ENCODE data around the gene PLA2G5. TPM values are rescaled to one million over a fixed set of nuclear protein-coding genes. Genes with fewer than 3 reads are reported as not detected.

Gene PLA2G5
- total RNA-seq, 2 experiments from 2014 or later = not detected

DNA sequence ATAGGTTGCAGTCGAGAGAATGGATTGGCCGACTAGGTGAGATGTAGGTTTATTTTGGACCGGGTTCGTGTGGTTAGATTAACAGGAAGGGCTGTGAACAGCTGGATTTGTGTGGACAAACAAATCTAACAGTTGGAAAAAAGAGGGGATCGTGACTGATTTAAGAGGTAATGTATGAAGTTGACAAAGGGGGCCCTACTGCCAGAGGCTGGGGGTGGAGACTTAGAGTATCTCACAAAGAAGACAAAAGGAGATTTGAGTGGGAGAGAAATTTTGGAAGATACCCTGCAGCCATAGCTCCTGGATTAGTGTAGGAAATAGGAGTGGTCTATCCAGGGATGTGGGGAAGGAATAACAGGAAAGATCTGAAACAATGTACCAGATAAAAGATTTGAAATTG, 38.8 kb upstream of the PLA2G5 start:
- DNase-seq = no peak
- no peak overlapping the region for H3K27ac Mint-ChIP-seq
- TF ChIP-seq, protein P1, sequence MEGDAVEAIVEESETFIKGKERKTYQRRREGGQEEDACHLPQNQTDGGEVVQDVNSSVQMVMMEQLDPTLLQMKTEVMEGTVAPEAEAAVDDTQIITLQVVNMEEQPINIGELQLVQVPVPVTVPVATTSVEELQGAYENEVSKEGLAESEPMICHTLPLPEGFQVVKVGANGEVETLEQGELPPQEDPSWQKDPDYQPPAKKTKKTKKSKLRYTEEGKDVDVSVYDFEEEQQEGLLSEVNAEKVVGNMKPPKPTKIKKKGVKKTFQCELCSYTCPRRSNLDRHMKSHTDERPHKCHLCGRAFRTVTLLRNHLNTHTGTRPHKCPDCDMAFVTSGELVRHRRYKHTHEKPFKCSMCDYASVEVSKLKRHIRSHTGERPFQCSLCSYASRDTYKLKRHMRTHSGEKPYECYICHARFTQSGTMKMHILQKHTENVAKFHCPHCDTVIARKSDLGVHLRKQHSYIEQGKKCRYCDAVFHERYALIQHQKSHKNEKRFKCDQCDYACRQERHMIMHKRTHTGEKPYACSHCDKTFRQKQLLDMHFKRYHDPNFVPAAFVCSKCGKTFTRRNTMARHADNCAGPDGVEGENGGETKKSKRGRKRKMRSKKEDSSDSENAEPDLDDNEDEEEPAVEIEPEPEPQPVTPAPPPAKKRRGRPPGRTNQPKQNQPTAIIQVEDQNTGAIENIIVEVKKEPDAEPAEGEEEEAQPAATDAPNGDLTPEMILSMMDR (IDR thresholded peaks at IDR 0.05) = no peak
- H3K36me3 Mint-ChIP-seq (ENCODE audit: low read depth) = peaks cover 2% of the 10 kb centered on the region
- H3K4me3 Mint-ChIP-seq = no peak overlapping the region
- no peak for ATAC-seq
- POLR2A ChIA-PET = no interaction called here
- peaks cover 37% of the 10 kb centered on the region for H3K27me3 Mint-ChIP-seq
- CTCF ChIA-PET = no interaction called here
- intact Hi-C loops (cut with micrococcal nuclease) = no loop called here
- H3K4me1 Mint-ChIP-seq (ENCODE audit: low read depth) = no peaks in the 10 kb centered on the region
- H3K9me3 Mint-ChIP-seq = peaks cover 8% of the 10 kb centered on the region

DNA sequence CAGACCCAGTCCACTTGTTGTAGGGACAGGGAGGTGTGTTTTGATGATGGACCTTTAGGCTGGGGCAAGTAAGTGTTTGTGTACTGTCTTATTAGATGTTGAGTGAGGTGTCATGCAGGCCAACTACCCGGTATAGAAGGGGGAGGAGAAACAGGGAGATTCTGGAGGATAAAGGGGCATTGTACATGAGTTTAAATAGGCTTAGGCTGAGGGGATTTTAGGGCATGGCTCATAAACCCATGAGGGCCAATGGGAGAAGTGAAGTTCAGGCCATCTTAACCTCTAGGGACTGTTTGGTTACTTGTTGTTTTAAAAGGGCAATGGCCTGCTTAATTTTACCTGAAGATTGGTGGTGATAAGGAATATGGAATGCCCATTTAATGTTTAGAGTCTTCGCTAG, 38.2 kb upstream of the PLA2G5 start:
- DNase-seq = no peak
- no peak for ATAC-seq
- POLR2A ChIA-PET = no interaction called here
- CTCF ChIA-PET = no interaction called here
- Mint-ChIP-seq H3K4me1 (ENCODE audit: low read depth) (no peaks in the 10 kb centered on the region), H3K9me3 (peaks cover 9% of the 10 kb centered on the region), H3K36me3 (ENCODE audit: low read depth) (peaks cover 2% of the 10 kb centered on the region), H3K27ac (no peak overlapping the region), H3K27me3 (peaks cover 36% of the 10 kb centered on the region), H3K4me3 (no peak overlapping the region)
- intact Hi-C loops (cut with micrococcal nuclease) = no loop called here
- TF ChIP-seq, protein P1 (IDR thresholded peaks at IDR 0.05) = no peak

DNA sequence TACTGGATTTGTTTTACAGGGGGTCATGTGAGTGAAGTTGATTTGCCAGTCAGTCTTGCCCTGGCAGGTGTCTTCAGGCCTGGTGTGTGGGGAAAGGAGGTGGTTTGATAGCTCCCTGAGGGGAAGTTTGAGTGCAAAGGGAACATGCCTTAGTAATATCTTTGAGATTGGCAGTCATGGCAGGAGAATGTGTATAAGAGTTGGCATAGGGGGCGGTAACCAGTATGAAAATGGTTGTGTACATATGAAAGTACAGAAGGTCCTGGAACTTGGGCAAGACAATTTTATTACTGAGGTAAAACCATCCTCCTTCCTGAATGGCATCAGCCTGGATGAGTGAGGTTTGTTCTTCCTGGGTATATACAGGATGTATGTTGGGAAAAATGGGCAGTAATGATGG, 37.6 kb upstream of the PLA2G5 start:
- peaks cover 13% of the 10 kb centered on the region for H3K9me3 Mint-ChIP-seq
- no peaks in the 10 kb centered on the region for H3K4me1 Mint-ChIP-seq (ENCODE audit: low read depth)
- peaks cover 2% of the 10 kb centered on the region for H3K36me3 Mint-ChIP-seq (ENCODE audit: low read depth)
- intact Hi-C loops (cut with micrococcal nuclease) = no loop called here
- no peak overlapping the region for H3K27ac Mint-ChIP-seq
- DNase-seq (no peak), ATAC-seq (no peak)
- ChIA-PET POLR2A (no interaction called here), CTCF (no interaction called here)
- peaks cover 32% of the 10 kb centered on the region for H3K27me3 Mint-ChIP-seq
- TF ChIP-seq, protein P1 (IDR thresholded peaks at IDR 0.05) = no peak
- H3K4me3 Mint-ChIP-seq = no peak overlapping the region

- DNase-seq (no peak), ATAC-seq (no peak)
- no peak overlapping the region for H3K4me3 Mint-ChIP-seq
- peaks cover 13% of the 10 kb centered on the region for H3K9me3 Mint-ChIP-seq
- ChIA-PET POLR2A (no interaction called here), CTCF (no interaction called here)
- H3K4me1 Mint-ChIP-seq (ENCODE audit: low read depth) = peaks cover 7% of the 10 kb centered on the region
- peaks cover 24% of the 10 kb centered on the region for H3K27me3 Mint-ChIP-seq
- H3K27ac Mint-ChIP-seq = no peak overlapping the region
- TF ChIP-seq, protein P1 (IDR thresholded peaks at IDR 0.05) = no peak
- H3K36me3 Mint-ChIP-seq (ENCODE audit: low read depth) = peaks cover 2% of the 10 kb centered on the region
- intact Hi-C loops (cut with micrococcal nuclease) = no loop called here
Measured at GRCh38 chr1:20033420-20033819, 36.6 kb upstream of the PLA2G5 start.

- H3K36me3 Mint-ChIP-seq (ENCODE audit: low read depth) = peaks cover 2% of the 10 kb centered on the region
- CTCF ChIA-PET = interaction anchor here (1.5 kb wide), 1 partner anchor 117 kb away, joined by 3 read pairs; no protein-coding TSS in a partner anchor
- peaks cover 13% of the 10 kb centered on the region for H3K9me3 Mint-ChIP-seq
- peaks cover 7% of the 10 kb centered on the region for H3K4me1 Mint-ChIP-seq (ENCODE audit: low read depth)
- H3K27ac Mint-ChIP-seq = no peak overlapping the region
- ATAC-seq = no peak
- DNase-seq = no peak
- POLR2A ChIA-PET = no interaction called here
- TF ChIP-seq, protein P1 (IDR thresholded peaks at IDR 0.05) = no peak
- H3K4me3 Mint-ChIP-seq = no peak overlapping the region
- intact Hi-C loops (cut with micrococcal nuclease) = no loop called here
- peaks cover 11% of the 10 kb centered on the region for H3K27me3 Mint-ChIP-seq
Measured at GRCh38 chr1:20035114-20035513, 34.9 kb upstream of the PLA2G5 start.

All from activated CD8-positive, alpha-beta T cell treated with anti-CD3 and anti-CD28 coated beads for 36 hours (primary cell).